NCI-H510A (cell line): ENCODE data around the gene CRISP2.

Source experiments
- DNase-seq: peaks from one replicate; lab custom pipeline; 2025; lab: John Stamatoyannopoulos, UW

CRISP2 gene

DNA sequence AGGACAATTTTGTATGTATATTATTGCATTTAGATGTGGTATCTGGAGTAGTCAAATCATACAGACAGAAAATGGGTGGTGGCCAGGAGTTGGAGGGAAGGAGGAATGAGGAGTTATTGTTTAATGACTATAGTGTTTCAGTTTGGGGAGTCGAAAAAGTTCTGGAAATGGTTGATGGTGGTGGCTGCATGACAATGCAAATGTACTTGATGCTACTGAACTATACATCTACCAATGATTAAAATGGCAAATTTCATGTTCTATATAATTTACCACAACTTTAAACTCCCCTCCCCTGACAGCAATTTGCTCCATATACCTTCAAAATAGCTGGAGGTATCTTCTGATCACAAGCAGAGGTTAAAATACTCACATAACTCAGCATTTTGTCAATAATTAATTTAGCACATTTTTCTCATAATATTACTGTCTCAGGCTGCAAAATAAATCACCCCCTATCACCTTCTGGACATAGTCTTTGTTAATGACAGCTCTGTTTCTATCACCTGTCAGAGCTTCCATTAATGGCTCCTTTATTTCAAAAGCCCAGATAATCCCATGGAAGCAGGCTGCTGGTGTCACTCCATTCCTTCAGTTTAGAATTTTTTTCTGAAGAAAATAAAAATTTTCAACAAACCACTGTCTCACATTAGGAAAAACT lies 51.0 kb downstream of the CRISP2 start:
- DNase-seq = no peak

- no peak for DNase-seq
These were observed 59.4 kb downstream of the CRISP2 start for GRCh38 chr6:49653942-49654341.

GRCh38 chr6:49653438-49653837 lies 59.9 kb downstream of the CRISP2 start:
- DNase-seq = no peak

- DNase-seq = no peak
These were observed 62.1 kb downstream of the CRISP2 start for GRCh38 chr6:49651239-49651638.

DNA sequence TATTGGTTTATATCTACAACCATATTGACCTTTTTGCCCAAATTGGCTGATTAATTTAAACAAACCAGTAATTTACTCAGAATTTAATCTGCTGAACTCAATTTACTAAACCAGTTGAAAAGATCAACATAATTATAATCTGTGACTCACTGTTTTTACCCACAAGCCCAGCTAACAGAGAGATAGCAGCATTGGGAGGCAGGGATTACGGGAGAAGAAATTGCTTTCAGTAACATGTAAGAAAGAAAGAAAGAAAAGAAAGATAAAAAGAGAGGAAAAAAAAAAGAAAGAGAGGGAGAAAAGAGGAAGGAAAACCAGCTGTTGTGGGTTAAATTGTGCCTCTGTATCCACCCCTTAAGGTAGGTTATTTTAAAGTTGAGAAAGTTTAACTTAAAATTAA lies 63.4 kb downstream of the CRISP2 start:
- DNase-seq = no peak

- DNase-seq = no peak
These were observed 65.3 kb downstream of the CRISP2 start for GRCh38 chr6:49648036-49648435.

- no peak for DNase-seq
These were observed 65.9 kb downstream of the CRISP2 start for GRCh38 chr6:49647476-49647875.

DNA sequence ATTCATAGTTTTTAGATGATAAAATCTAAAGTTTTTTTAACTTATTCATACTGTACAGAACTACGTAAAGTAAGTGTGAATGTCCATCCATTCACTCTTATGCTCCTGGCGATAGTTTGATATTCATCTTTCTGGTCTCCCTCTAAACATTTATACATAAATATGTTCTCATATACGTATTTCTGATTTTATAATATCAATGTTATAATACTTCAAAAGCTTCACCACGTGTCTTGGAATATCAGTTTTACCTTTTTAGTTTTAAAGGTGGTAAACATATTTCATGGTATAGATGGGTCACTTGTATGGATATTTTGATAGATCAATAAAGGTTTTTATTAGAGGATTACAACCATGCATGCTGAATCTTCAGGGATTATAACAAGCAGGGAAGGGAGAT lies 66.4 kb downstream of the CRISP2 start:
- DNase-seq = no peak

GRCh38 chr6:49646130-49646824 lies 67.1 kb downstream of the CRISP2 start:
- no peak for DNase-seq

- no peak for DNase-seq
These were observed 68.2 kb downstream of the CRISP2 start for GRCh38 chr6:49645139-49645538.
